Left ventricle myocardium inferior (tissue), 1 donor: ENCODE results near the gene DST. TPM values are rescaled to one million over a fixed set of nuclear protein-coding genes. Genes with fewer than 3 reads are reported as not detected.

Experiments
- DNase-seq: peaks from one replicate; pipeline ENCODE4 v3.0.0-alpha.2; 2020
- H3K27ac ChIP-seq: fragments of 200-600 bp; replicated peaks from 2 replicates; pipeline ENCODE4 v1.8.0; 2021
- H3K27me3 ChIP-seq: fragments of 200-600 bp; 2 replicates; pipeline ENCODE4 v1.8.0; 2021; ENCODE audit warnings: low read depth
- H3K36me3 ChIP-seq: fragments of 200-600 bp; 2 replicates; pipeline ENCODE4 v1.8.0; 2021
- H3K4me1 ChIP-seq: fragments of 200-600 bp; 2 replicates; pipeline ENCODE4 v1.8.0; 2021
- H3K4me3 ChIP-seq: fragments of 200-600 bp; 2 replicates; pipeline ENCODE4 v1.8.0; 2021; ENCODE audit warnings: mild to moderate bottlenecking, moderate library complexity
- H3K9me3 ChIP-seq: fragments of 200-600 bp; replicated peaks from 2 replicates; pipeline ENCODE4 v1.8.0; 2021
- intact Hi-C: fragments of 100-400 bp; cut with micrococcal nuclease; formaldehyde crosslinking; loops from one replicate; pipeline ENCODE4 v1.11.0; 2022
- total RNA-seq: library from RNA; stranded (reverse); fragmentation: NEBNext Ultra II Directional; extraction: Animal tissue kit (Norgen Biotek cat#: 25700); gene quantifications from one replicate; pipeline ENCODE4 v1.2.1, GENCODE V29; 2021
- TF ChIP-seq, protein P1 (sequence below): fragments of 200-600 bp; IDR thresholded peaks from 2 replicates; pipeline ENCODE4 v1.8.0; 2021; ENCODE audit warnings: antibody characterized with exemption, mild to moderate bottlenecking, borderline replicate concordance
- donor health status: DM: no; HTN: yes; CAD: no; lungs with severe emphysema.

DST gene
- total RNA-seq, 1 donor from 2014 or later, result 331 TPM

DNA sequence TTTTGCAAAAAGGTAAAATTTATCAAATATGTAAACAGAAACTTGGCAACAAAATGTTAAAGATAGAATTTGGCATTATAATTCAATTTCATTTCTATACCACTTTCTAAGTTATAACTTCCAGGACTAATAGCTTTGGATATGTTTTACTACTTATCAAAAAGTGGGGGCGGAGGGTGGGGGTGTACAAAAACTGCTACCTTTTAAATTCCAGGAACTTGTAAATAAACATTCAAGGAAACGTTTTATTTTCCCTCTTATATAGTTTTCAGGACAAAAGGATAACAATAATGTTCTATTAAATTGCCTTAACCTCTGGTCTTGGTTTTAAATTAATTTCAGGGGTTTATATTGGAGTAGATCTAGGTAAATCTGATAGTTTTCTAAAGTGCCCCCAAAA is 103.8 kb downstream of the DST start:
- intact Hi-C loops, result no loop called here
- H3K4me3 ChIP-seq, result peak overlapping the region; percentile 72
- H3K27ac ChIP-seq, result peak overlapping the region; percentile 97
- TF ChIP-seq, protein P1, sequence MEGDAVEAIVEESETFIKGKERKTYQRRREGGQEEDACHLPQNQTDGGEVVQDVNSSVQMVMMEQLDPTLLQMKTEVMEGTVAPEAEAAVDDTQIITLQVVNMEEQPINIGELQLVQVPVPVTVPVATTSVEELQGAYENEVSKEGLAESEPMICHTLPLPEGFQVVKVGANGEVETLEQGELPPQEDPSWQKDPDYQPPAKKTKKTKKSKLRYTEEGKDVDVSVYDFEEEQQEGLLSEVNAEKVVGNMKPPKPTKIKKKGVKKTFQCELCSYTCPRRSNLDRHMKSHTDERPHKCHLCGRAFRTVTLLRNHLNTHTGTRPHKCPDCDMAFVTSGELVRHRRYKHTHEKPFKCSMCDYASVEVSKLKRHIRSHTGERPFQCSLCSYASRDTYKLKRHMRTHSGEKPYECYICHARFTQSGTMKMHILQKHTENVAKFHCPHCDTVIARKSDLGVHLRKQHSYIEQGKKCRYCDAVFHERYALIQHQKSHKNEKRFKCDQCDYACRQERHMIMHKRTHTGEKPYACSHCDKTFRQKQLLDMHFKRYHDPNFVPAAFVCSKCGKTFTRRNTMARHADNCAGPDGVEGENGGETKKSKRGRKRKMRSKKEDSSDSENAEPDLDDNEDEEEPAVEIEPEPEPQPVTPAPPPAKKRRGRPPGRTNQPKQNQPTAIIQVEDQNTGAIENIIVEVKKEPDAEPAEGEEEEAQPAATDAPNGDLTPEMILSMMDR, result no peak
- no peaks in the 10 kb centered on the region for H3K27me3 ChIP-seq
- DNase-seq, result no peak
- H3K9me3 ChIP-seq, result no peaks in the 10 kb centered on the region
- peaks cover 87% of the 10 kb centered on the region for H3K4me1 ChIP-seq
- peaks cover 30% of the 10 kb centered on the region for H3K36me3 ChIP-seq

- H3K36me3 ChIP-seq, result peaks cover 44% of the 10 kb centered on the region
- no peak for DNase-seq
- TF ChIP-seq, protein P1, result no peak
- H3K27me3 ChIP-seq, result no peaks in the 10 kb centered on the region
- H3K9me3 ChIP-seq, result no peaks in the 10 kb centered on the region
- intact Hi-C loops, result no loop called here
- peaks cover 92% of the 10 kb centered on the region for H3K4me1 ChIP-seq
- peak overlapping the region; percentile 4 for H3K27ac ChIP-seq
- H3K4me3 ChIP-seq, result no peak overlapping the region
Observed at GRCh38 chr6:56537223-56537770, 105.4 kb downstream of the DST start.

DNA sequence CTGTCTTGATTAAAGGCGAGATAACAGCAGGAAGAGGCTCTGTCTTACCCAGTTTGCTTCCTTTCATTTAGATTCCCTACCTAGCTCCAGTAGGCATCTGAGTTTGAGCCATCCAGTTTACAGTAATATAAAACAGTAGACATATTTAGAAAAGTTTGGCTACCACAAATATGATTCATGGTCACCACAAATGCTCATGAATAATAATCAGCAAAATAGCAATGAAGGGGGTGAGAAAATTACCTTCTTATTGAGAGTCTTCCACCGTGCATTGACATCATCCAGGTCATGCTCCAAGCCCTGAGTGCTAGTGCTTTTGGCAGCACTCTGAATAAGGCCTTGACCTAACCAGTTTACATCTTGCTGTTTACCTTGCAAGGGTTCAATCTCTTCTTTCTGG is 106.2 kb downstream of the DST start:
- Histone ChIP-seq H3K4me3 (no peak overlapping the region), H3K27ac (no peak overlapping the region)

GRCh38 chr6:56535626-56536025 is 107.1 kb downstream of the DST start:
- TF ChIP-seq, protein P1, result no peak
- peaks cover 88% of the 10 kb centered on the region for H3K4me1 ChIP-seq
- no peak for DNase-seq
- no peaks in the 10 kb centered on the region for H3K9me3 ChIP-seq
- peaks cover 55% of the 10 kb centered on the region for H3K36me3 ChIP-seq
- no peak overlapping the region for H3K4me3 ChIP-seq
- no peak overlapping the region for H3K27ac ChIP-seq
- intact Hi-C loops, result no loop called here
- H3K27me3 ChIP-seq, result no peaks in the 10 kb centered on the region

More for the DNA sequence above, 106.2 kb downstream of the DST start:
- no peak for DNase-seq
- intact Hi-C loops, result no loop called here
- TF ChIP-seq, protein P1, result no peak
- Histone ChIP-seq H3K4me1 (peaks cover 93% of the 10 kb centered on the region), H3K36me3 (peaks cover 51% of the 10 kb centered on the region), H3K9me3 (no peaks in the 10 kb centered on the region), H3K27me3 (no peaks in the 10 kb centered on the region)

DNA sequence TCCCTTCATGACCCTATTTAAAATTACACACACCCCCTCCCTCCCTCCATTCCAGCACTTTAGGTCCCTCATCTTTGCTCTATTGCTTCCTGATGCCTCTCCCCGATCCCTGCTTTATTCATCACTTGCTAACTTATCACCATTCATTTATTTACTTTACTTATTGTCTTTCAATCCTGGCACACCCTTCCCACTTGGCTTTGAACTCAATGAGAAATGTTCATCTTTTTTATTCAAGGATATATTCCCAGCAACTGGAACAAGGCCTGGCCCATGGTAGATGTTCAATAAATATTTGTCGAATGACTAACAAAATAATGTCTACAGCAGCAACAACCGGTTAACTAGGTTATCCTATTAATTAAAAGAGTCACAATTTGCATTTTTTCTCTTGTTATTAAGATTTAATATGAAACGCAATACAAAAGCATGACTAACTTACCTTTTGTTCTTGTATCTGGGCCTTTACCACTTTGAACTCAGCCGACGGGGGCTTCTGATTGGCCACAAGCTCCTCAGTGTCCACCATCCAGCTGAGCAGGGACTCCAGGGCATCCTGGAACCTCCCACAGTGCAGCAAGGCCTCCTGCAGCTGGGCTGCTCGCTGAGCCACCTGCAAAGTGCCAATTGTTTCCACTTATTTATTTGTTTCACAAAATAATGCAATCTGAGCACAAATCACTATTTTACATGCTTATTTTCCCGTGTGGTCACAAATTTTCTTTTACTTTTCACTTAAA is 107.8 kb downstream of the DST start:
- Histone ChIP-seq H3K27me3 (no peaks in the 10 kb centered on the region), H3K9me3 (no peaks in the 10 kb centered on the region), H3K4me1 (peaks cover 80% of the 10 kb centered on the region), H3K27ac (no peak overlapping the region), H3K36me3 (peaks cover 57% of the 10 kb centered on the region), H3K4me3 (no peak overlapping the region)
- intact Hi-C loops, result no loop called here
- TF ChIP-seq, protein P1, result no peak
- no peak for DNase-seq
